Measurements from ENCODE around the gene RHBG. TPM values are rescaled to one million over a fixed set of nuclear protein-coding genes. Genes with fewer than 3 reads are reported as not detected.

RHBG gene
- total RNA-seq, 1 donor from 2014 or later: not detected

GRCh38 chr1:156416993-156417392 is 48.0 kb downstream of the RHBG start:
- Histone ChIP-seq H3K9me3 (ENCODE audit: control insufficient read depth in 3 of 3, low read length in 3 of 3) (no peaks in the 10 kb centered on the region), H3K36me3 (ENCODE audit: control insufficient read depth in 3 of 3, insufficient read depth in 3 of 3, low read length in 3 of 3) (no peaks in the 10 kb centered on the region), H3K4me1 (ENCODE audit: control insufficient read depth in 3 of 3, insufficient read depth in 3 of 3, low read length in 3 of 3) (peaks cover 15 to 24% (median 21%) of the 10 kb centered on the region in 3 donors), H3K4me3 (ENCODE audit: low read length in 3 of 3) (no peak overlapping the region), H3K27me3 (ENCODE audit: control insufficient read depth in 3 of 3, insufficient read depth in 3 of 3, low read length in 3 of 3) (peaks cover 79 to 89% (median 87%) of the 10 kb centered on the region in 3 donors), H3K9ac (ENCODE audit: low read depth in 1 of 3, low read length in 3 of 3) (no peak overlapping the region), H3K27ac (ENCODE audit: low read depth, low read length) (no peak overlapping the region)

- no peaks in the 10 kb centered on the region for H3K36me3 ChIP-seq (ENCODE audit: control insufficient read depth in 3 of 3, insufficient read depth in 3 of 3, low read length in 3 of 3)
- no peak overlapping the region for H3K9ac ChIP-seq (ENCODE audit: low read depth in 1 of 3, low read length in 3 of 3)
- H3K9me3 ChIP-seq (ENCODE audit: control insufficient read depth in 3 of 3, low read length in 3 of 3): no peaks in the 10 kb centered on the region
- H3K27me3 ChIP-seq (ENCODE audit: control insufficient read depth in 3 of 3, insufficient read depth in 3 of 3, low read length in 3 of 3): peaks cover 81 to 94% (median 93%) of the 10 kb centered on the region in 3 donors
- H3K27ac ChIP-seq (ENCODE audit: low read depth, low read length): no peak overlapping the region
- H3K4me3 ChIP-seq (ENCODE audit: low read length in 3 of 3): no peak overlapping the region
- H3K4me1 ChIP-seq (ENCODE audit: control insufficient read depth in 3 of 3, insufficient read depth in 3 of 3, low read length in 3 of 3): peaks cover 19 to 27% (median 23%) of the 10 kb centered on the region in 3 donors
Observed at GRCh38 chr1:156417401-156418020, 48.5 kb downstream of the RHBG start.

GRCh38 chr1:156418416-156419070 is 49.5 kb downstream of the RHBG start:
- Histone ChIP-seq H3K4me1 (ENCODE audit: control insufficient read depth in 3 of 3, insufficient read depth in 3 of 3, low read length in 3 of 3) (peaks cover 20 to 30% (median 23%) of the 10 kb centered on the region in 3 donors), H3K27ac (ENCODE audit: low read depth, low read length) (no peak overlapping the region), H3K9ac (ENCODE audit: low read depth in 1 of 3, low read length in 3 of 3) (no peak overlapping the region), H3K9me3 (ENCODE audit: control insufficient read depth in 3 of 3, low read length in 3 of 3) (no peaks in the 10 kb centered on the region), H3K27me3 (ENCODE audit: control insufficient read depth in 3 of 3, insufficient read depth in 3 of 3, low read length in 3 of 3) (peaks cover 78 to 97% (median 89%) of the 10 kb centered on the region in 3 donors), H3K36me3 (ENCODE audit: control insufficient read depth in 3 of 3, insufficient read depth in 3 of 3, low read length in 3 of 3) (no peaks in the 10 kb centered on the region), H3K4me3 (ENCODE audit: low read length in 3 of 3) (no peak overlapping the region)

DNA sequence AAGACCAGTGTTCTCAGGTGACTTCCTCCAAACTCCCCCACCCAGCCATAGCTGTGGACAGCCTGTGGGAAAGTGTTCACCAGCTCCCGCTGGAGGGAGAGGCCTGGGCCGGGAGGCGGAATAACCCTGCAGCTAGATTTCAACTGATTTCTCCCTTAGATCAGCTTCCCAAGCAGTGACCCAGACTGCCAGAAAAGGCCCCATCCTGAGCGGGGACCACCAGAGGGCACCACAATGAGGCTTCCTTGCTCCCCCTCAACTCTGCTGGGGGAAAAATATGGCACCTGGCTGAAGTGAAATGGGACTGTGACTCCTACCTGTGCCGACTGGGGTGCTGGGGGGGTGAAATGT is 50.8 kb downstream of the RHBG start:
- Histone ChIP-seq H3K27me3 (ENCODE audit: control insufficient read depth in 3 of 3, insufficient read depth in 3 of 3, low read length in 3 of 3) (peaks cover 81 to 96% (median 88%) of the 10 kb centered on the region in 3 donors), H3K4me1 (ENCODE audit: control insufficient read depth in 3 of 3, insufficient read depth in 3 of 3, low read length in 3 of 3) (peaks cover 20 to 30% (median 23%) of the 10 kb centered on the region in 3 donors), H3K36me3 (ENCODE audit: control insufficient read depth in 3 of 3, insufficient read depth in 3 of 3, low read length in 3 of 3) (no peaks in the 10 kb centered on the region), H3K27ac (ENCODE audit: low read depth, low read length) (no peak overlapping the region), H3K9ac (ENCODE audit: low read depth in 1 of 3, low read length in 3 of 3) (no peak overlapping the region), H3K9me3 (ENCODE audit: control insufficient read depth in 3 of 3, low read length in 3 of 3) (no peaks in the 10 kb centered on the region), H3K4me3 (ENCODE audit: low read length in 3 of 3) (peak overlapping the region in 1 of 3 donors; percentile 36)

GRCh38 chr1:156420205-156421061 is 51.4 kb downstream of the RHBG start:
- Histone ChIP-seq H3K4me3 (ENCODE audit: low read length in 3 of 3) (peak overlapping the region in 2 of 3 donors; percentile 14 to 36), H3K27me3 (ENCODE audit: control insufficient read depth in 3 of 3, insufficient read depth in 3 of 3, low read length in 3 of 3) (peaks cover 78 to 91% (median 84%) of the 10 kb centered on the region in 3 donors)

DNA sequence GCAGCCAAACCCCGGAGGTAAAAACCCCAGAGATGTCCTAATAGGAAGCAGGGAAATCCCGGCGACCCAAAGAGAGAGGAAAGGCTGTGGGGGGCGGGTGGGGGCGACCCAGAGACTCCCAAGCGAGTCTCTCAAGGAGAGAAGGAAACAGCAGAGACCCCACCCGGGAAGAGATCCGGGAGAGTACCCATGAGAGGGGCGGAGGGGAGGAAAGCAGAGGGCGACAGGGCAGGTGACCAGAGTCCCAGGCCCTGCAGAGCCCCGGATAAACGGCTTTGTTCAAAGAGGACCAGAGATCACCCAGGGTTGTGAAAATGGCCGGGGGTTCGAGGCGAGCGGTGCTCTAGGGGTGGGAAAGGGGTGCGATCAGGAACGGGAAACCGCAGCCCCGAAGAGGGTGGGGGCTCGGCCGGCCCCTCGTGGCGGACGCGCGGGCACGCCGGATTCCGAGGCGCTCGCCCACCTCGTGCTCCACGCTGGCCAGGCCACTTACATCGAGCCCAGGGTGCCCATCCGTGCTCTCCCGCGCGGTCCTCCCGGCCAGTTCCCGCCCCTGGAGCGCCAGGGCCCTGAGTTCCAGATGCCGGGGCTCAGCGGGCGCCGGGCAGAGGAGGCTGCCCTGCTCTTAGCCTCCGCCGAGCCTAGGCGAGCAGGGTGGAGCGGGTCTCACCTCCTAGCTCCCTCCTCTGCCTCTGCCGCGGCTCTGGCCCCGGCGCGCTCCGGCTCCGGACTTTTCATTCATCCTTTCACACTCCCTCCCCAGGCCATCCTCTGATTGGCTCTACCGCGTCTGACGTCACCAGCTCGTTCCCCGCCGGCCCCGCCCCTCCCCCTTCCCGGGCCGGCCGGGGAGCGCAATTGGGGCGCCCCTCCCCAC is 52.3 kb downstream of the RHBG start:
- H3K9ac ChIP-seq (ENCODE audit: low read depth in 1 of 3, low read length in 3 of 3): no peak overlapping the region
- no peaks in the 10 kb centered on the region for H3K36me3 ChIP-seq (ENCODE audit: control insufficient read depth in 3 of 3, insufficient read depth in 3 of 3, low read length in 3 of 3)
- H3K27me3 ChIP-seq (ENCODE audit: control insufficient read depth in 3 of 3, insufficient read depth in 3 of 3, low read length in 3 of 3): peaks cover 78 to 90% (median 85%) of the 10 kb centered on the region in 3 donors
- H3K27ac ChIP-seq (ENCODE audit: low read depth, low read length): no peak overlapping the region
- peaks cover 20 to 30% (median 23%) of the 10 kb centered on the region in 3 donors for H3K4me1 ChIP-seq (ENCODE audit: control insufficient read depth in 3 of 3, insufficient read depth in 3 of 3, low read length in 3 of 3)
- H3K9me3 ChIP-seq (ENCODE audit: control insufficient read depth in 3 of 3, low read length in 3 of 3): no peaks in the 10 kb centered on the region
- peak overlapping the region in 2 of 3 donors; percentile 43 to 61 for H3K4me3 ChIP-seq (ENCODE audit: low read length in 3 of 3)

More at GRCh38 chr1:156420205-156421061, 51.4 kb downstream of the RHBG start:
- Histone ChIP-seq H3K9ac (ENCODE audit: low read depth in 1 of 3, low read length in 3 of 3) (peak overlapping the region in 1 of 3 donors; percentile 38), H3K4me1 (ENCODE audit: control insufficient read depth in 3 of 3, insufficient read depth in 3 of 3, low read length in 3 of 3) (peaks cover 20 to 30% (median 23%) of the 10 kb centered on the region in 3 donors), H3K36me3 (ENCODE audit: control insufficient read depth in 3 of 3, insufficient read depth in 3 of 3, low read length in 3 of 3) (no peaks in the 10 kb centered on the region), H3K27ac (ENCODE audit: low read depth, low read length) (no peak overlapping the region), H3K9me3 (ENCODE audit: control insufficient read depth in 3 of 3, low read length in 3 of 3) (no peaks in the 10 kb centered on the region)

DNA sequence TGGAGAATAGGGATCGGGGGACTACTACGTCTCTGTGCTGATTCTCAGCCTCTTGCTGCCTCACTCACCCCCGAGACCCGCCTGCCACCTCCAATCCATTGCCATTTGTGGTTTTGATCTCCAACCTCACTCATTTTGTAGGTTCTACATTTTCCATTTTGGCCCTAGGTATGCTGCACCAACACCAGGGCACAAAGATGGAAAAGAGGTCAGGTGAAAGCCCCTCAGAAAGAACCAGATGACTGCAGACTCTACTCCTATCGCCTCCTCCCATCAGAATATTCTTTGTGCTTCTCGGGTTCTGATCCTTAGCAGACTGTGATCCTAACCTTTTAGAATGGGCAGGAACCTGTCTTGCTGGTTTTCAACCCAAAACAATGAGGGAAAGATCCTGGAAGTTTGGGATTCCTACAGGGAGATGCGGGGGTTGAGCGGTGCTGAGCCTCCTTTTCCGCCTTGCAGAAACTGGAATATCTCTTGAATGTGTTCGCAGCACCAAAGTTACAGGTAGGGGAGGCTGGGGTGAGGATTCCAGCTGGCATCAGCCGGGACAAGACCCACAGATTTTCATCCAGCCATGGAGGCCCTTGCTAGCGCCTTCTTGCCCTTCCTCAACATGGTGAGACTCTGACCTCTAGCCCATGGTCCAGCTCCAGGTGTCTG is 53.1 kb downstream of the RHBG start:
- peaks cover 81 to 90% (median 85%) of the 10 kb centered on the region in 3 donors for H3K27me3 ChIP-seq (ENCODE audit: control insufficient read depth in 3 of 3, insufficient read depth in 3 of 3, low read length in 3 of 3)
- no peak overlapping the region for H3K27ac ChIP-seq (ENCODE audit: low read depth, low read length)
- H3K9ac ChIP-seq (ENCODE audit: low read depth in 1 of 3, low read length in 3 of 3): no peak overlapping the region
- H3K9me3 ChIP-seq (ENCODE audit: control insufficient read depth in 3 of 3, low read length in 3 of 3): no peaks in the 10 kb centered on the region
- no peaks in the 10 kb centered on the region for H3K36me3 ChIP-seq (ENCODE audit: control insufficient read depth in 3 of 3, insufficient read depth in 3 of 3, low read length in 3 of 3)
- peak overlapping the region in 2 of 3 donors; percentile 43 to 61 for H3K4me3 ChIP-seq (ENCODE audit: low read length in 3 of 3)
- H3K4me1 ChIP-seq (ENCODE audit: control insufficient read depth in 3 of 3, insufficient read depth in 3 of 3, low read length in 3 of 3): peaks cover 20 to 30% (median 23%) of the 10 kb centered on the region in 3 donors

DNA sequence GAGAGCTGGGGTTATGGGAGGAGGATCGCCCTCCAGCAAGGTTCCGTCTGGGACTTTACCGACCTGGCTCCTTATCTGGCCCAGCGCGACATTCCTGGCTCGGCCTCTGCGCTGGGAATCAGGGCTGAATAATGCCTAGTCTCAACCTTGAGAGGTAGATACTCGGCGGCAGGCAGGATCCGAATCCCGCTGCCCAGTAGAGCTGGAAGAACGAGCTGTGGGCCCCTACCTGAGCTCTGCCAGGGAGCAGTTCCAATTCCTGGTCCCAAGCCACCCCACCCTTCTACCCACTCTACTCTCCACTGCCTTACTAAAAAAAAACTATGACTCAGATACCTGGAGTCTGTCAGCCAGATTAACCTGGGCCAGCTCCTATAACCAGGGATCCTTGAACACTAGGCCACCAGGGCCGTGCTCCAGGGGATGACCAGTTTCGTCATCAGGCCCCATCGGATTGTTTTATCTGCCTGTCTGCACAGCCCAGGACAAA is 53.6 kb downstream of the RHBG start:
- Histone ChIP-seq H3K4me3 (ENCODE audit: low read length in 3 of 3) (no peak overlapping the region), H3K27me3 (ENCODE audit: control insufficient read depth in 3 of 3, insufficient read depth in 3 of 3, low read length in 3 of 3) (peaks cover 81 to 88% (median 85%) of the 10 kb centered on the region in 3 donors), H3K9ac (ENCODE audit: low read depth in 1 of 3, low read length in 3 of 3) (no peak overlapping the region), H3K9me3 (ENCODE audit: control insufficient read depth in 3 of 3, low read length in 3 of 3) (no peaks in the 10 kb centered on the region), H3K27ac (ENCODE audit: low read depth, low read length) (no peak overlapping the region), H3K4me1 (ENCODE audit: control insufficient read depth in 3 of 3, insufficient read depth in 3 of 3, low read length in 3 of 3) (peaks cover 20 to 30% (median 23%) of the 10 kb centered on the region in 3 donors), H3K36me3 (ENCODE audit: control insufficient read depth in 3 of 3, insufficient read depth in 3 of 3, low read length in 3 of 3) (no peaks in the 10 kb centered on the region)
